ENCODE results near the gene ZNF280A. TPM values are rescaled to one million over a fixed set of nuclear protein-coding genes. Genes with fewer than 3 reads are reported as not detected.
"Not testable (repeated sequence)": the region's sequence is repeated elsewhere in the genome, so short reads cannot be mapped to it uniquely, and the experiment has no call there.

Gene ZNF280A
- total RNA-seq, 1 experiment from 2014 or later: 0.22 TPM

GRCh38 chr22:22515890-22516289 lies 4.2 kb downstream of the ZNF280A start (continued):
- no peak for TF ChIP-seq ZNF138 (CRISPR knock-in tag; conservative IDR thresholded peaks at IDR 0.05)
- TF ChIP-seq SMAD3 (CRISPR knock-in tag; IDR thresholded peaks at IDR 0.05; ENCODE audit: borderline replicate concordance): no peak

DNA sequence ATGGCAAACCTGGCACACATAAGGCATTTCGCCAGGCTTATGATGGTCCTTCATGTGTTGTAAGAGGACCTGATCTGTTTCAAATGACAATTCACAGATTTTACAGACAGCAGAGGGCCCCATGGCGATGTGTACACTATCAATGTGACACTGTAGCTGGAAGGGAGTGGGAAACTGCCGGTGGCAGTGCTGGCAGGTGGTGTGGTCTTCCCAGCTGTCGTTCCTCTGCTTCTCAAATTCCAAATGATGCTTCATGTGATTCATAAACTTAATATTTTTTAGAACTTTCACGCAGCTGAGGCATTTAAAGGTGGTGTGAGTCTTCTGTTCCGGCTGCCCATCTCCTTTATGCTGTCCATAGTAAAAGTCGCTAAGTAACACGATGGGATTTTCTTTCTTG lies 5.6 kb downstream of the ZNF280A start:
- H3K27ac Mint-ChIP-seq; POLR2A ChIA-PET; CTCF ChIA-PET; ATAC-seq; DNase-seq (ENCODE audit: low spot score); H3K4me3 Mint-ChIP-seq; H3K36me3 Mint-ChIP-seq; H3K4me1 Mint-ChIP-seq: not testable (repeated sequence)
- peaks cover 89% of the 10 kb centered on the region for H3K27me3 Mint-ChIP-seq (ENCODE audit: low read depth)
- peaks cover 23% of the 10 kb centered on the region for H3K9me3 Mint-ChIP-seq

GRCh38 chr22:22513619-22514018 lies 6.5 kb downstream of the ZNF280A start:
- CTCF ChIA-PET: no interaction called here
- H3K4me3 Mint-ChIP-seq: no peak overlapping the region

DNA sequence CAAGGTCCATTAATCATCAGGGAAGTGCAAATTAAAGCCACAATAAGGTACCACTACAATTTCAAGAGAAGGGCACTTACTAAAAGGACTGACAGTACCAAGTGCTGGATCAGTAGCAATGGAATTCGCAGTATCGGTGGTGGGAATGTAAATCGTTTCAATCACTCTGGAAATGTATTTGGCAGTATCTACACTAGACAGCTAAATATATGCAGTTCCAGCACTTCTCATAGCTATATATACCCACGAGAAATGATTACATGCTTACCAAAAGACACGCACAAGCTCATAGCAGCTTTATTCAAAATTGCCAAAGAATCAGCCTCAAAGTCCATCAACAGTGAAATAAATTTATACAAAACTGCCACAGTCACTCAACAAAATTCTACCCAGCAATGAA lies 7.1 kb downstream of the ZNF280A start:
- CTCF ChIA-PET: no interaction called here
- Mint-ChIP-seq H3K27me3 (ENCODE audit: low read depth) (peaks cover 92% of the 10 kb centered on the region), H3K9me3 (peaks cover 27% of the 10 kb centered on the region), H3K27ac (no peak overlapping the region), H3K36me3 (peaks cover 10% of the 10 kb centered on the region), H3K4me1 (peaks cover under 1% of the 10 kb centered on the region; the same call in 1 of the 2 replicates), H3K4me3 (no peak overlapping the region)
- DNase-seq (ENCODE audit: low spot score) (no peak), ATAC-seq (no peak)
- TF ChIP-seq OVOL2 (CRISPR knock-in tag; IDR thresholded peaks at IDR 0.05; ENCODE audit: borderline replicate concordance): no peak
- TF ChIP-seq ESRRA (CRISPR knock-in tag; IDR thresholded peaks at IDR 0.05; ENCODE audit: borderline replicate concordance): no peak
- no peak for TF ChIP-seq SMAD4 (CRISPR knock-in tag; IDR thresholded peaks at IDR 0.05)
- no peak for TF ChIP-seq NR2C2 (CRISPR knock-in tag; IDR thresholded peaks at IDR 0.05)
- TF ChIP-seq EMX1 (CRISPR knock-in tag; IDR thresholded peaks at IDR 0.05): no peak
- no peak for TF ChIP-seq E2F4 (CRISPR knock-in tag; IDR thresholded peaks at IDR 0.05; ENCODE audit: borderline replicate concordance, low read depth)
- no peak for TF ChIP-seq TP53 (CRISPR knock-in tag; IDR thresholded peaks at IDR 0.05)
- no peak for TF ChIP-seq GTF2I (CRISPR knock-in tag; conservative IDR thresholded peaks at IDR 0.05)
- TF ChIP-seq, protein P1, sequence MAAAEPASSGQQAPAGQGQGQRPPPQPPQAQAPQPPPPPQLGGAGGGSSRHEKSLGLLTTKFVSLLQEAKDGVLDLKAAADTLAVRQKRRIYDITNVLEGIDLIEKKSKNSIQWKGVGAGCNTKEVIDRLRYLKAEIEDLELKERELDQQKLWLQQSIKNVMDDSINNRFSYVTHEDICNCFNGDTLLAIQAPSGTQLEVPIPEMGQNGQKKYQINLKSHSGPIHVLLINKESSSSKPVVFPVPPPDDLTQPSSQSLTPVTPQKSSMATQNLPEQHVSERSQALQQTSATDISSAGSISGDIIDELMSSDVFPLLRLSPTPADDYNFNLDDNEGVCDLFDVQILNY (CRISPR knock-in tag; IDR thresholded peaks at IDR 0.05): no peak
- TF ChIP-seq FOXP4 (CRISPR knock-in tag; IDR thresholded peaks at IDR 0.05): no peak
- TF ChIP-seq, protein P2, sequence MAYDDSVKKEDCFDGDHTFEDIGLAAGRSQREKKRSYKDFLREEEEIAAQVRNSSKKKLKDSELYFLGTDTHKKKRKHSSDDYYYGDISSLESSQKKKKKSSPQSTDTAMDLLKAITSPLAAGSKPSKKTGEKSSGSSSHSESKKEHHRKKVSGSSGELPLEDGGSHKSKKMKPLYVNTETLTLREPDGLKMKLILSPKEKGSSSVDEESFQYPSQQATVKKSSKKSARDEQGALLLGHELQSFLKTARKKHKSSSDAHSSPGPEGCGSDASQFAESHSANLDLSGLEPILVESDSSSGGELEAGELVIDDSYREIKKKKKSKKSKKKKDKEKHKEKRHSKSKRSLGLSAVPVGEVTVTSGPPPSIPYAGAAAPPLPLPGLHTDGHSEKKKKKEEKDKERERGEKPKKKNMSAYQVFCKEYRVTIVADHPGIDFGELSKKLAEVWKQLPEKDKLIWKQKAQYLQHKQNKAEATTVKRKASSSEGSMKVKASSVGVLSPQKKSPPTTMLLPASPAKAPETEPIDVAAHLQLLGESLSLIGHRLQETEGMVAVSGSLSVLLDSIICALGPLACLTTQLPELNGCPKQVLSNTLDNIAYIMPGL (CRISPR knock-in tag; IDR thresholded peaks at IDR 0.05): no peak
- no peak for TF ChIP-seq CREM (CRISPR knock-in tag; IDR thresholded peaks at IDR 0.05)
- TF ChIP-seq, protein P3, sequence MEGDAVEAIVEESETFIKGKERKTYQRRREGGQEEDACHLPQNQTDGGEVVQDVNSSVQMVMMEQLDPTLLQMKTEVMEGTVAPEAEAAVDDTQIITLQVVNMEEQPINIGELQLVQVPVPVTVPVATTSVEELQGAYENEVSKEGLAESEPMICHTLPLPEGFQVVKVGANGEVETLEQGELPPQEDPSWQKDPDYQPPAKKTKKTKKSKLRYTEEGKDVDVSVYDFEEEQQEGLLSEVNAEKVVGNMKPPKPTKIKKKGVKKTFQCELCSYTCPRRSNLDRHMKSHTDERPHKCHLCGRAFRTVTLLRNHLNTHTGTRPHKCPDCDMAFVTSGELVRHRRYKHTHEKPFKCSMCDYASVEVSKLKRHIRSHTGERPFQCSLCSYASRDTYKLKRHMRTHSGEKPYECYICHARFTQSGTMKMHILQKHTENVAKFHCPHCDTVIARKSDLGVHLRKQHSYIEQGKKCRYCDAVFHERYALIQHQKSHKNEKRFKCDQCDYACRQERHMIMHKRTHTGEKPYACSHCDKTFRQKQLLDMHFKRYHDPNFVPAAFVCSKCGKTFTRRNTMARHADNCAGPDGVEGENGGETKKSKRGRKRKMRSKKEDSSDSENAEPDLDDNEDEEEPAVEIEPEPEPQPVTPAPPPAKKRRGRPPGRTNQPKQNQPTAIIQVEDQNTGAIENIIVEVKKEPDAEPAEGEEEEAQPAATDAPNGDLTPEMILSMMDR (IDR thresholded peaks at IDR 0.05): no peak
- POLR2A ChIA-PET: no interaction called here

More at GRCh38 chr22:22513619-22514018, 6.5 kb downstream of the ZNF280A start:
- Mint-ChIP-seq H3K9me3 (peaks cover 27% of the 10 kb centered on the region), H3K36me3 (peaks cover 10% of the 10 kb centered on the region), H3K27ac (no peak overlapping the region), H3K27me3 (ENCODE audit: low read depth) (peaks cover 95% of the 10 kb centered on the region), H3K4me1 (no peaks in the 10 kb centered on the region)
- no peak for ATAC-seq
- no peak for DNase-seq (ENCODE audit: low spot score)
- TF ChIP-seq IRF2 (CRISPR knock-in tag; IDR thresholded peaks at IDR 0.05; ENCODE audit: borderline replicate concordance, low read depth) (no peak), FOXJ3 (CRISPR knock-in tag; IDR thresholded peaks at IDR 0.05; ENCODE audit: borderline replicate concordance) (no peak), ZNF232 (CRISPR knock-in tag; IDR thresholded peaks at IDR 0.05) (no peak), ZNF416 (CRISPR knock-in tag; IDR thresholded peaks at IDR 0.05) (no peak), CREM (CRISPR knock-in tag; IDR thresholded peaks at IDR 0.05) (no peak), ZNF396 (CRISPR knock-in tag; IDR thresholded peaks at IDR 0.05; ENCODE audit: borderline replicate concordance) (no peak), NR1H2 (CRISPR knock-in tag; IDR thresholded peaks at IDR 0.05) (no peak)
- TF ChIP-seq, protein P4, sequence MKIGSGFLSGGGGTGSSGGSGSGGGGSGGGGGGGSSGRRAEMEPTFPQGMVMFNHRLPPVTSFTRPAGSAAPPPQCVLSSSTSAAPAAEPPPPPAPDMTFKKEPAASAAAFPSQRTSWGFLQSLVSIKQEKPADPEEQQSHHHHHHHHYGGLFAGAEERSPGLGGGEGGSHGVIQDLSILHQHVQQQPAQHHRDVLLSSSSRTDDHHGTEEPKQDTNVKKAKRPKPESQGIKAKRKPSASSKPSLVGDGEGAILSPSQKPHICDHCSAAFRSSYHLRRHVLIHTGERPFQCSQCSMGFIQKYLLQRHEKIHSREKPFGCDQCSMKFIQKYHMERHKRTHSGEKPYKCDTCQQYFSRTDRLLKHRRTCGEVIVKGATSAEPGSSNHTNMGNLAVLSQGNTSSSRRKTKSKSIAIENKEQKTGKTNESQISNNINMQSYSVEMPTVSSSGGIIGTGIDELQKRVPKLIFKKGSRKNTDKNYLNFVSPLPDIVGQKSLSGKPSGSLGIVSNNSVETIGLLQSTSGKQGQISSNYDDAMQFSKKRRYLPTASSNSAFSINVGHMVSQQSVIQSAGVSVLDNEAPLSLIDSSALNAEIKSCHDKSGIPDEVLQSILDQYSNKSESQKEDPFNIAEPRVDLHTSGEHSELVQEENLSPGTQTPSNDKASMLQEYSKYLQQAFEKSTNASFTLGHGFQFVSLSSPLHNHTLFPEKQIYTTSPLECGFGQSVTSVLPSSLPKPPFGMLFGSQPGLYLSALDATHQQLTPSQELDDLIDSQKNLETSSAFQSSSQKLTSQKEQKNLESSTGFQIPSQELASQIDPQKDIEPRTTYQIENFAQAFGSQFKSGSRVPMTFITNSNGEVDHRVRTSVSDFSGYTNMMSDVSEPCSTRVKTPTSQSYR (CRISPR knock-in tag; IDR thresholded peaks at IDR 0.05): no peak
- POLR2A ChIA-PET: no interaction called here
